AG09319 (cell line): ENCODE measurements around the gene BUB1B.

Experiments
- DNase-seq: peaks from one replicate; pipeline ENCODE4 v3.0.0-alpha.2; 2010; ENCODE audit warnings: low read depth; ENCODE audit errors: extremely low read depth
- TF ChIP-seq, protein P1 (sequence below): IDR thresholded peaks from 2 replicates; pipeline ENCODE4 v1.5.1; 2011; ENCODE audit warnings: low read depth, mild to moderate bottlenecking, inconsistent platforms, low read length, moderate library complexity

Gene BUB1B

DNA sequence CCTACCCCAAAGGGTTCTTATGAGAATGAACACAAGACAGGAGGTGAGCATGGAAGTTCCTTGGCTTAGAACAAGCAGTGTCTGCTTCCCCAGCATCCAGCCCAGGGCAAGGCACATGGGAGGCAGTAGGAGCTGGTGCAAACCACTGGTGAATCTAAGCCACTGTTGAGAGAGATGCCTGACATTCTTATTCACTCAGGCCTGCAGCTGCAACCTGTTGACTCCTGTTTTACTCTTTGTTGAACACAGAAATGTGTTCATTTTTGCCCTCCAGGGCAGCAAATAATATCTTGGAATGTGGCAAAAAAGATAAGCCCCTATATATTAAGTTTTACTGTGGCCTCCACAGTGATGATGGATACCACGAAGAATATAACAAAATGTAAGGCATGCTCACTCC, 69.1 kb downstream of the BUB1B start:
- DNase-seq, result no peak
- TF ChIP-seq, protein P1, sequence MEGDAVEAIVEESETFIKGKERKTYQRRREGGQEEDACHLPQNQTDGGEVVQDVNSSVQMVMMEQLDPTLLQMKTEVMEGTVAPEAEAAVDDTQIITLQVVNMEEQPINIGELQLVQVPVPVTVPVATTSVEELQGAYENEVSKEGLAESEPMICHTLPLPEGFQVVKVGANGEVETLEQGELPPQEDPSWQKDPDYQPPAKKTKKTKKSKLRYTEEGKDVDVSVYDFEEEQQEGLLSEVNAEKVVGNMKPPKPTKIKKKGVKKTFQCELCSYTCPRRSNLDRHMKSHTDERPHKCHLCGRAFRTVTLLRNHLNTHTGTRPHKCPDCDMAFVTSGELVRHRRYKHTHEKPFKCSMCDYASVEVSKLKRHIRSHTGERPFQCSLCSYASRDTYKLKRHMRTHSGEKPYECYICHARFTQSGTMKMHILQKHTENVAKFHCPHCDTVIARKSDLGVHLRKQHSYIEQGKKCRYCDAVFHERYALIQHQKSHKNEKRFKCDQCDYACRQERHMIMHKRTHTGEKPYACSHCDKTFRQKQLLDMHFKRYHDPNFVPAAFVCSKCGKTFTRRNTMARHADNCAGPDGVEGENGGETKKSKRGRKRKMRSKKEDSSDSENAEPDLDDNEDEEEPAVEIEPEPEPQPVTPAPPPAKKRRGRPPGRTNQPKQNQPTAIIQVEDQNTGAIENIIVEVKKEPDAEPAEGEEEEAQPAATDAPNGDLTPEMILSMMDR, result no peak

DNA sequence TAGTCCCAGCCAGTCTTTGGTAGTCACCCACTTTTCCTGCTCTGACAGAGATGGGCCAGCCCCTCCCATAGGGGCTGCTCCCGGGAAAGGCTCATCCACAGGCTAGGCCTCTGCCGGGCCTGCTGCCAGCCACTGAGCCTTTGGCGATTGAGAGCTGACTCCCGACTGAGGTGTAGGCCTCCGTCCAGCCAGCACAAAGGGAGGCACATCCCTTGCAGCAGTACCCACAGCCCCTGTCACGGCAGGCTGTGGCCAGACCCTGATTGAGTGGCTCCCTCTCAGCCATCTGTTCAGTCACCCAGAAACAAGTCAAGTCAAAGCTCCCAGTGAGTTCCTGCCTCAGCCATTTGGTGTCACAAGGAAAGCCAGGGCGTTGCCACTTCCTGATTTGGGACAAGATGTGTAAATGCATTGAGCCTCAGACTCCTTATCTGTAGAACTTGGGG, 71.8 kb downstream of the BUB1B start:
- TF ChIP-seq, protein P1, result no peak
- no peak for DNase-seq

DNA sequence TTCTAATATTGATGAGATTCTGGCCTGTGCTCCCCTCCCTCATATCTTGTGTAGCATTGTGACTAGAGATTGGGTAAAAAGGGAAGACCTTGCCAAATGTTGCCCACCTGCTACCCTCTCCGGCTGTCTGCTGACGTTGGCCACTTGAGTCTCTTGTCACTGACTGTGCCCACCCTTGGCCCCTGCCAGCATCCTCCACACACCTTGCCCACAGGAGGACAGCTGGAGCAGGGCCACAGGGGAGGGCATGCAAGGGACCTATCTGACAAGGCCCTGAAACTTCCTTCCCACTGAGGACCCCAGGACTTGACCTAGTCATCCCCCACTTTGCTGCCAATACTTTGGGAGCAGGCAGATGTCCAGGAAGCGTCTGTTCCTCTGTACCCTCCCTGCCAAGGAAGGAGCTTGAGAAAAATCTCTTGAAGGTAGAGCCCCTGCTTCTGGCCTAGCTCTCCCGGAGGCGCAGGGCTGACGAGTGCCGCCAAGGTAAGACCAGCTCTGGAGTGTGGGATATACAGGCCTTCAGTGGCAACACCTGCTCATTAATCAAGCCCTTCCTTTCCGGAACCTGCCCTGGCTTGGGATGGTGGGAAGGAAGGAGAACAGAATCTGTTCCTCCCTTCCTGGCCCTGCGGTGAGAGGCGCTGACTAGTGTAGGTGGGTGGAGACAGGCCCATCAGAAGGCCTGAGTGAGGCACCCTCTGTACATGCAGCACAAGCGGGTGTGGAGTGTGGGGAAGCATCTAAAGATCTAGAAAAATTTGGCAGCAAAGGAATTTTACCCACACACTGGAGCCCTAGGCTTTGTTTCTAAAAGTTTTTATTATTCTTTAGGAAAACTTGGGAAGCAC, 73.1 kb downstream of the BUB1B start:
- TF ChIP-seq, protein P1, result no peak
- no peak for DNase-seq

DNA sequence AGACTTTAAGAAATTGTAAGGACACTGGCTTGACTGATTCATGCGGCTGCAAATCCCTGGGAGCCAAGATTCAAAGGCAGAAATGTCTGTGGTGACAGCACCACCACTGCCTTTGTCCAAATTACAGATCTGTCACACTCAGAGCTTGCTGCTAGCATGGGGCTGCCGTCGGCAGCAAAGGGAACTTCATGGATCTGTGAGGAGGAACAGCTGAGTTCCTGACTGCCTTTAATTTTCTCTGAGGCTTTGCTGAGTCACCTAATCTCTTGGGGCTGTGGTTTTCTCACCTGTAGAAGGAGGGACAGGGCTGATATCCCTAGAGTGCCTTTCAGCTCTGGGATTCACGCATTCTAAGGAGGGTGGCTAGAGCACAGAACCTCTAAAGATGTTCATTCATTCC, 73.9 kb downstream of the BUB1B start:
- no peak for DNase-seq
- TF ChIP-seq, protein P1, result no peak

DNA sequence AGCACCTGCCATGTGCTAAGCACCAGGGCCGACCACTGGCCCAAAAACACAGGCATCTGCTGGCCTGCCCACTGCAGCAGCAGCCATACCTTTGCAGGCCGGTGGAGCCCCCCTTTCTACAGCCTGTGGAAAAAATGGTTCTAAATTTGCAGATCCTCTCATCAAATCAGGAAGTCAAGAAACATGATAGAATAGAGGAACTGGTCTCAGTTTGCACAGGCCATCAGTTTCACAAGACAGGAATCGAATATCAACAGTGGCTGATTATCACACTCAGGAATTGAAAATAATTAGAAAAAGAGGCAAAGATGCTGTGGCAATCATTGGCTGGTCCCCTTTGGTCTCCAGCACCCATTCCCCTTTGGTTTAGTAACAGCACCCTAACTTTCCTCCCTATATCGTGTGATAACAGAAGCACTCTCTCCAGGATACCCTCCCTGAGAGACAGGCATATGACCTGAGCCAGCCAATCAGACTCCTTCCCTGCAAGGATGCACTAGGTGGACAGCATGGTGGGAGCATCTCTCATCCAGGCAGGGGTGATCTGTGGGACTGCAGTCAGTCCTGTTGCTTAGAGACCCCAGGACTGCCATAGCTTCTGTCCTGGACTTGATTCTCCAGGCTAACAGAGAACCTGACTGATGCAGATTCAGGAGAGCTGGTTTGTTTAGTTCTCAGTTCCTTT, 74.5 kb downstream of the BUB1B start:
- TF ChIP-seq, protein P1, result no peak
- DNase-seq, result no peak

DNA sequence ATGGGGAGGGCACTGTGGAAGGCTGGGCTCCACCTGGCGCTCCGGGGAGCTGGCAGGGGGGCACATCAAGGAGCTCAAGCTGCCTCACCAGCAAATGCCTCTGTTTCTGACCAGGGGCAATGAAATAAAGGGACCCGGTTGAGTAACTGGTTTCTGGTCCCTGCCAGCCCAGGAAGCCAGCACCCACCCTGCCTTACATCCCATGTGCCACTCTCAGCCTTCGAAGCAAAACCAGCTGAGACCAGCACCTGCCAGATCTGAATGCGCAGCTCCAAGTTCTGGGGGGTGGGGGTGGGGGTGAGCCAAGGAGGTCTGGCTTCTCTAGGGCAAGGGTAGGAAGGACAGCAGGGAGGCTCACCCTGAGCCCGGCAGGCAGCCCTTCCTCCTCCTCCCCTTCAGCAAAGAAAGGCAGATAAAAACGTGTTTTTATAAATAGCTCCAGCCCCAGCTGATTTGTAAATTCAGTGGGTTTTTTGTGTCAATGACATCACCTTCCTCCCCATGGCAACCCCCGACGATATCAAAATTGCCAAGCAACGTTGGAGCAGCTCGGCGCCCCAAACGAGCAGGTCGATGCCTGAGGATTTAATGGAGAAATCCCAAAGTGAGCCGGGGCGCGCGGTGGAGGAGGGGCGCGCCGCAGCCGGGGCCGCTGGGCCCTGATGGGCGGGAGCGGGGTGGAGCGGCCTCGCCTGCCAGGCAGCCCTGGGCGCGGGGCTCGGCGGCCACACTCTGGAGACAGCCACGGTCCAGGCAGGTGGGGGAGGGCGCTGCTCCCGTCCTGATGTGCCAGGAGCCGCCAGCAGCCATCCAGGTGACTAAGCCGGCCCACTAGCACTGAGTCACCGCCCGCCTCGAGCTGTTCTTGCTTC, 77.9 kb downstream of the BUB1B start, which contains the start of gene PAK6:
Gene PAK6, plus strand, starts transcription at position 532 of the 872 bp plus-strand sequence. CDS start 25,723 bp downstream, outside the sequence.
- no peak for DNase-seq
- TF ChIP-seq, protein P1, result no peak
